GM18498 (cell line): Measurements from ENCODE around the gene RAB11A.

Experiments used
- ATAC-seq: cut with Tn5 transposase; IDR thresholded peaks from one replicate; pipeline ENCODE4 v1.9.1; 2021; ENCODE audit warnings: mild to moderate bottlenecking, moderate library complexity; ENCODE audit not compliant: unreplicated experiment

The RAB11A gene

GRCh38 chr15:65883571-65883970 lies 14.3 kb downstream of the RAB11A start:
- ATAC-seq = no peak

- no peak for ATAC-seq
Observed at GRCh38 chr15:65884511-65884910, 15.2 kb downstream of the RAB11A start.

GRCh38 chr15:65885668-65886218 lies 16.5 kb downstream of the RAB11A start:
- no peak for ATAC-seq

- no peak for ATAC-seq
Observed at GRCh38 chr15:65887565-65887964, 18.3 kb downstream of the RAB11A start.

DNA sequence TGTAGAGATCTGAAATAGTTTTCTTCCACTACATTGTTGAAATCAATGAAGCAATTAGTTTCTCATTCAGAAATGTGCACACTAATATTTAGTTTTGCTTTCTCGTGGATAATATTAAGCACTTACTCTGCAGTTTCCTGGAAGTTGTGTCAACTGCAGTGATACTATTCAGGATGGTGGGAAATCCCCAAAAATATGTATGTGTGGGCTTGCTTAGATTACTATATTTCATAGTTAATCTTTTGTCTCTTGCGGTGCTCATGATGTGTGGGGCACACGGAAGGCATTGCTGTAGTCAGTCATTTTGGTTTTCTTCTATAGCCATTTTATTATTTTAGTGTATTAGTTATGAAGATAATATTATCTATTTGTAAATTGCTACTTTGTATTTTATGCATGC lies 19.7 kb downstream of the RAB11A start:
- ATAC-seq = no peak

DNA sequence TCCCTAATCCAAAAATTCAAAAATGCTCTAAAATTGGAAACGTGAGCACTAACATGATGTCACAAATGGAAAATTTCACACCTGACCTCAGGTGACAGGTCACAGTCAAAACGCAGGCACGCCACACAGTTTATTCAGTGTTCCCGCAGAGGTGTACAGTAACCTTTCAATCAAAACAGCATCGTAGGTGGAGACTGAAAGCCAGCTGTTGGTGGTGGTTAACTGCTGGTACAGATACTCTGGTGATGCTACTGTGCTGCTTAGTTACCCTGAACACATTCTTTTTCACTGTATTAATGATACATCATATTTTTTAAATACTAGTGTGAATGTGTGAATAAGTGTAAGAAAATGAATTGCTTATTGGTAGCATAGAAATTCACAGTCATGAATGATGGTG lies 23.8 kb downstream of the RAB11A start:
- no peak for ATAC-seq

GRCh38 chr15:65896236-65896635 lies 26.9 kb downstream of the RAB11A start:
- ATAC-seq = no peak

GRCh38 chr15:65900488-65900887 lies 31.2 kb downstream of the RAB11A start:
- no peak for ATAC-seq

GRCh38 chr15:65901336-65901735 lies 32.0 kb downstream of the RAB11A start:
- ATAC-seq = no peak

GRCh38 chr15:65901836-65902235 lies 32.5 kb downstream of the RAB11A start:
- ATAC-seq = no peak

DNA sequence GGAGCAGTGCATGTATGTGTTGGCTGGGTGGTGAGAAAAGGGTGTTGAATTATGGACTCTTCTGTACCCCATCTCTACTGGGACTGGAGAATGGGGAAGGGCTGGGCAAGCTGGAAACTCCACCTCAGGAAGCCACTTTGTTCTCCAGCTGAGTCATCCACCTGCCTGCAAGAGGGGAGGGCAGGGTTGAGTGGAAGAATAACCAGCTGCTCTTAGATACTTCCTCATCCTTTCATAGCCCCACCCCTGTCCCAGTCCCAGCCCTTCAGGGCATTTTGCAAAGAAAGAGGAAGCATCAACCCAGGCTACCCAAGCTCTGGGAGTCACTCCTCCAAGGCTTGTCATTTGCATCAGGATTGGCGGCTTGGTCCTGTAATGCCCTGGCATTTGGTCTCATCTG lies 33.1 kb downstream of the RAB11A start:
- ATAC-seq = peak; percentile 79

DNA sequence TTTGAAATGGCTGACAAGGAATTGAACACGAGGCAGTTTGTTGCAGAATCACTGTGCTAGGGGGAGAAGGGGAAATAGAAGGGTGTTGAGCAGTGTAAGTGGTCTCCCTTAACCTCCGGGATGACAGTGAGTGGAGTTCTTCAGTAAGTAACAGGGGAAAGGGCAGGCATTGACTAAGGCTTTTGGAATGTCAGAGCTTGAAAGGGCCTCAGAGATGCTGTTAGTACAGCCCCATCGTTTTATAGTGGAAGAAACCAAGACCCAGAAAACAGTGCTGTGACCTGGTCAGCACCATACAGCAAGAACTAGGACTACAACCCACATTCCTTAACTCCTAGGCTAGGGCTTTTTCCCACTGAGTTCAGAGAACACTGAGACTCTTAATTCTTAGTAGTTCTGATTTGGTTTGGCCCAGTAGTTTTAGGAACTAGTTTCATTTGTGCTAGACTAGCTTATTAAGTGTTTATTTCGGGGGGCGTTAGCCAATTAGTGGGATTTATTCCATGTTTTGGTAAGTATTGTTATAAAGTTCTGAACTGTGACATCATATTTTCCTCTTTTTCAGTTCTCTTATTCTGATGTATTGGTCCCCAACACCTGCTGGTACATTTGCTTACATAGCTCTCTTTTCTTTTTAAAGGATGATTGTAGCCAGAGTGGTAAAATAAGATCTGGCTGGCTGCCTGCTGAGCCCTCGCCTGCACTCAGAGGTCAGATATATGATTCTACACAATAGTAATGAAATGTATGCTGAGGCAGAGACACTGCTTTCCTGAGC lies 34.2 kb downstream of the RAB11A start:
- ATAC-seq = no peak

DNA sequence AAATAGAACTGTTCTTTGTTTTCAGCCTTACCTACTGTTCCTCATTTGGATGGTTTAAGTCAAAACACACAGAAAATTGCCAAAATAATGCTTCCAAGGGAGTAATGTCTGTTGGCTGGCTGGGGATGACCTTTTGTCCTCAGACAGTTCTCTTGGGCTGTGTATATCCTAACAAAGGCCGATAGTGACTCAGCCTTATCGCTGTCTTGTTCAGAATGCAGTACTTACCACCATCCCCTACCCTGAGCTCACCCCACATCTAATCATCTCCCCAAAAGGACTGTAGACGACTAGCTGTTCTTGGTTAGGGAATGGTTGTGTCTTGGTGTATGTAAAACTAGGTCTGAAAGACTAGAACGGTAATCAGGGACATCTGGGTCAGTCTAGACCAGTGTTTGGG lies 35.0 kb downstream of the RAB11A start:
- ATAC-seq = no peak

GRCh38 chr15:65906396-65906795 lies 37.1 kb downstream of the RAB11A start:
- no peak for ATAC-seq

DNA sequence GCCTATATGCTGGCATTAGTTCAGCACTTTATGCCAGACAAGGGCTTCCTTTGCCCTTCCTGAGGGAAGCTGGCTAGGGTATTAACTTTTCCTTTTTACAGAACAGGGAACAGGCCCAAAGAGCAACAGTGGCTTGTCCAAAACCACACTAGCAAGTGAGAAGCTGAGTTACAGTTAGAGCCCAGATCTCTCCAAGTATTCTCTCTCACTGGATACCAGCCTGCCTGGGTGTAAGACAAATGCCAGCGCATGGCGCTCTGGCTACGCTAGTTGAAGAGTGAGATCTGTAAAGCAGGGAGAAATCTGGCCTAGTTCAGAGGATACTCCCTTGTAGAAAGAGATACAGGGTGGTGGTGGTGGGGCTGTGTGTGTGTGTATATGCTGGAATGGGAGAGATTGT lies 38.4 kb downstream of the RAB11A start:
- no peak for ATAC-seq

DNA sequence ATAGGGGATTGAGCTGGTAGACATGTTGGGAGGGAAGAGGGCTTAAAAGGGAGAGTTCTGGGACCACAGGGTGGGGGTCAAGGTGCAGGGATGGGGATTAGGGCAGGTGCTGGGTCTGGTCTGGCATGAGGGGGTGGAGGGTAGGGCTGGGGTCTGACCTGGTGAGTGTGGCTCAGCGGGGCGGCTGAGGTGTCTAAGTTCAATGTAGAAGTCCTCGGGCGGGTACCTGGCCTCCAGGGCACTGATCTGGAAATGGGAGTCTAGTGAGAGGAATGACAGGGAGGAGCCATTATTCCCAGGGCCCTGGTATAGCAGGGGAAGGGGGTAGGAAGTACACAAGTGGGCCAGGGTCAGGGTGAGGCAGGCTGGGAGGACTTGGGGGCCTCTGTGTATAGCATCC lies 39.6 kb downstream of the RAB11A start:
- ATAC-seq = no peak

DNA sequence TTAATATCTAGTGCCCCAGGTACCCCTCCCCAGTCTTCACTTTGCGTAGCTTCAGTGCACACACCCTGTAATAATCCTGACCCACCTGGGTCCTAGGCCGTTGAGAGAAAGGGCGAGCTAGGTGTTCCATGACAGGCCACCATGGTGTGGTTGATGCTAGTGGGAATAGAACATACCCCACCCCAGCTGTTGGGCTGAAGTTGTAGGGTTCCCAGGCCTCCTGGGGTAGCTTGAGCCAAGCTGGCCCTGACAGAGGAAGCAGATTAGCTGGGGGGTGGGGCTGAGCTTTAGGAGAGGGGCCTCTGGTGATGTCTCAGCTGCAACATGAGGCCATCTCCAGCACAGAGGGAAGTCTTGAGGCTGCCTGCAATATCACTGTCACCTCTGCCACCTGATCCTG lies 40.5 kb downstream of the RAB11A start:
- no peak for ATAC-seq

GRCh38 chr15:65910341-65910740 lies 41.0 kb downstream of the RAB11A start:
- ATAC-seq = no peak

DNA sequence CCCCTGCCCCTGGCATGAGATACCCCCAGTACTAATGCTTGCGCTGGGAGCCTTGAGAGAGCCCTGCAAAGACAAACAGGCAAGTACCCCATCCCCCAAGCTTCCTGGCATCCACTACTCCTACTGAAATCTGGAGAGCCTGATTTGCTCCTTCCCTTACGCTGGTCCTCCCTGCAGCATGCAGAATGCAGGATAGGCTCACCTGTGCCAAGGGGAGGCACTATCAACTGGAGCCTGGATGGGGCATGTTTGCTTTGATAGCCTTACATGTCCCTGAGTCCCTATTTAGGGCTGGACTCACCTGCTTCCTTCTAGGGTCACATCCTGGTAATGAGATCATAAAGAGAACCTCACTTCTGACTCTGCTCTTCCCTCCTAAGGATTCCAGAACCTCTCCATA lies 42.9 kb downstream of the RAB11A start:
- no peak for ATAC-seq

DNA sequence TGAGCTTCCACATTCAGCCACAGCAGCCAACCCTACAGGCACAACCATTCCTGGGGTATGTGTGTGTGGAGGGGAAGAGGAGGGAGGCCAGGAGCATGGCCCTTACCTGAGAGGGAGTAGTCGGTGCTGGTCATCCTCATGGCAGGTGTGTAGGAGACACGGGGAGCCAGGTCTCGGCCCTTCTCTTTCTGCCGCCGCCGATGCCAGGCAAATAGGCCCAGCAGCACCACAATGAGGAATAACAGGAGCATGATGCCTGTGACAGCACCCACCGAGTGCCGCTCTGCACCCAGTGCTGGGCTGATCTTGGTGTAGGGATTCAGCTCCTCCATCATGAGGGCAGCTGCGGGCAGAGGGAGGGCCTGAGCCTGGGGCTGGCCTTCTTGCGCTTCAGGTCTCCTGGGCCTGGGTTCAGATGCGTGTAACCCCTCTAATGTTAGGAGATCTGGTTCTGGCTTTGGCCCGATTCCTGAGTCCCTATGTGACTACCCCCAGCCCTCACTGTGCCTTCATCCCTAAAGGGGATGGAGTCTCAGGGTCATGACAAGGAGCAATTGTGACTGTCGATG lies 44.4 kb downstream of the RAB11A start:
- ATAC-seq = no peak

GRCh38 chr15:65914386-65914785 lies 45.1 kb downstream of the RAB11A start:
- no peak for ATAC-seq
